Measurements from ENCODE around the gene SHROOM1.
A peak's percentile ranks its signal among the peaks of the same experiment; 100 is the strongest.
"Not testable (repeated sequence)": the region's sequence is repeated elsewhere in the genome, so short reads cannot be mapped to it uniquely, and the experiment has no call there.

The SHROOM1 gene, protein sequence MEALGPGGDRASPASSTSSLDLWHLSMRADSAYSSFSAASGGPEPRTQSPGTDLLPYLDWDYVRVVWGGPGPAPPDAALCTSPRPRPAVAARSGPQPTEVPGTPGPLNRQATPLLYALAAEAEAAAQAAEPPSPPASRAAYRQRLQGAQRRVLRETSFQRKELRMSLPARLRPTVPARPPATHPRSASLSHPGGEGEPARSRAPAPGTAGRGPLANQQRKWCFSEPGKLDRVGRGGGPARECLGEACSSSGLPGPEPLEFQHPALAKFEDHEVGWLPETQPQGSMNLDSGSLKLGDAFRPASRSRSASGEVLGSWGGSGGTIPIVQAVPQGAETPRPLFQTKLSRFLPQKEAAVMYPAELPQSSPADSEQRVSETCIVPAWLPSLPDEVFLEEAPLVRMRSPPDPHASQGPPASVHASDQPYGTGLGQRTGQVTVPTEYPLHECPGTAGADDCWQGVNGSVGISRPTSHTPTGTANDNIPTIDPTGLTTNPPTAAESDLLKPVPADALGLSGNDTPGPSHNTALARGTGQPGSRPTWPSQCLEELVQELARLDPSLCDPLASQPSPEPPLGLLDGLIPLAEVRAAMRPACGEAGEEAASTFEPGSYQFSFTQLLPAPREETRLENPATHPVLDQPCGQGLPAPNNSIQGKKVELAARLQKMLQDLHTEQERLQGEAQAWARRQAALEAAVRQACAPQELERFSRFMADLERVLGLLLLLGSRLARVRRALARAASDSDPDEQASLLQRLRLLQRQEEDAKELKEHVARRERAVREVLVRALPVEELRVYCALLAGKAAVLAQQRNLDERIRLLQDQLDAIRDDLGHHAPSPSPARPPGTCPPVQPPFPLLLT

DNA sequence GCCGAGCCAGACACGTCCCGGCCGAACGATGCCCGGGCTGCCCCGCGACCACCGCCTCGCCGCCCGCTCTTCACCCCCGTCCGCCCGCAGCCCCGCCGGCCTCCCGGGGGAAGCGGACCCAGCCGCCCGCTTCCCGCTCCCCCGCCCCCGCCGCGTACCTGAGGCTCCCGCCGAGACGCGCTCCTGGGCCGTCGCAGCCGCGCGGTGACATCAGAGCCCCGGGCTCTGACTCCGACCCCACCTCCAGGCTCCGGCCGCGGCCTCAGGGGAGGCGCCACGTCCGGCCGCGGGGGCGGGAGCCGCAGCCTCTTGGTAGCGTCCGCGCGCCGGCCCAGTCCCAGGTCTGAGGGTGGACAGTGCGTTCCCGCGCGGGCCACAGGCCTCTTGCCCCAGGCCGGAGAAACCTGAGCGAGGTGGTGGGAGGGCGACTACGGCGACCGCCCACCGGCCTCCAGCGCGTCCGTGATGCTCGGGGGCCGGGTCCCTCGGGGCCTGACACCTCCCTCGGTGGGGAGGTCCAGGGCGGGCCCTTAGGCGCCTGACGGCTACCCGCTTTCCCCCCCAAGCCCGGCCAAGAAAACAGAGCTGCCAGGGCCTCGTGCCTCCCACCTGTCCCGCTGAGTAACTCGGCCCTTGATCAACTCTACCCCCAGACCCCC is at the start of gene SHROOM1:
SHROOM1 (minus strand) TSS at position 212 of the 659 bp plus-strand sequence. CDS start 4,507 bp downstream, outside the sequence.
- no peak for DNase-seq (ENCODE audit: low read depth in 2 of 3, low spot score in 2 of 3)

DNA sequence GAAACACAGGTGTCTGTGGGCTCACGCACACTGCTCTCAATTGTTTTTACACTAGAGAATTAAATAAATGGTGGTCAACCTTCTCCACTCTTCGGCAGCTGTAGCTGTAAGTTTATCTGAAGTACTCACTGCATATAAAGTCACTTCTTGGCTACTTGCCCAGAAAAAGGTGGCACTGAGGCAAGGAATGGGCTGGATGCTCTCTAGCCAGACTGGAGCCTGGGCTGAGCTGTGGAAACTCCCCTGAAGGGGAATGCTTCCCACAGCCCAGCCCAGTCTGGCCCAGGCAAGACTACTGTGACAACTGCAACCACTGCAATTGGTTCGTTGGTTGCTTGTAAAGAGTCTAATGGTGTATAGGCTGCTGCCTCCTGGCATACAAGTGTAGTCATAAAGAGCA is 47.5 kb upstream of the SHROOM1 start:
- DNase-seq (ENCODE audit: low read depth in 2 of 3, low spot score in 2 of 3) = no peak

DNA sequence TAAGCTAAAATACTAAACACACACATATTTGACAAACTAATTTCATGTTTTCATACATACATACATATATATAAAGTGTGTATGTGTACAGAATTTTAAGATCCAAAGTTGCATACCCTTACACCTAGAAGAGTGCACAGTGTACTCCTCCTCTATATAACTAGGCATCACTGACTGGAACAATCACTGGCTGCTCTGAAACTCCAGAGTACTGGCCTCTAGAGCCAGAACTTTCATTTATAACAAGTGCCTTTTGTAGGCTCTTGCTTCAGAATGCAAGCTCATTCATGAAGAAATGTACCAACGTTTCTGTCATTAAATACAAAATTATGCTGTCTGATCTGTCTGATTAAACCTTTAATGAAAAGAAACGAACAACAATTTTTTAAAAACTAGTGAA is 47.0 kb upstream of the SHROOM1 start:
- no peak for DNase-seq (ENCODE audit: low read depth in 2 of 3, low spot score in 2 of 3)

DNA sequence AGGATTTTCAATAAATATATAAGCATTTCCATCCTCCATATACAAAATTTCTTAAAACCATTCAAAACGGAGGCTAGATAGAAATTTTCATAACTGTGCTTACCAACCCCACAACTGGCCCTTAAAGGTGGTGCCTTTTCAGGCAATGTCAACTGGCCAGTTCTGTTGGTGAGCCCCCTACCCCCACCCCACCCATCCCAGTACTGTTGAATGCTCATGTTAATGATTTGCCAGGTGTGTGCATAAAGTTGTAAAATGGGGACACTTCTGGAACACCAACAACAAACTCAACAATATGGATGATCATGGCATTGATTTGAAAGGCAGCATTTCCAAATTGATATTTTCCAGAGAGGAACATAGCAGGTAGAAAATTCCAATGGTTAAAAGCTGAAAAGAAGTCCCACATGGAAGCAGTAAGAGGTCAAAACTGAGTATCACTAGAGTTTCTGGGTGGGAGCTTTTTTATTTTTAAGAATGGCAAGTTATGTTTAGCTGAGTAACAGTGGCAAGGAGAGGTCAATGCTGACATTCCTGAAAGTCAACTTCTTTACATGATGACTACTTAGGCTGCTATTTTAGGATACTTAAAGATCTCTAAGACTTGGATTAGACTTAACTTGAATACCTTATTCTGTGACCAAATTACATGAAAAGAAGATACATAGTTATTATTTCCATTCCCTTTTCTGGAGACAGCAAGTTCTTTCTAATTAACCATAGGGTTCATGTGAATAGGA is 45.7 kb upstream of the SHROOM1 start:
- no peak for DNase-seq (ENCODE audit: low read depth in 2 of 3, low spot score in 2 of 3)

DNA sequence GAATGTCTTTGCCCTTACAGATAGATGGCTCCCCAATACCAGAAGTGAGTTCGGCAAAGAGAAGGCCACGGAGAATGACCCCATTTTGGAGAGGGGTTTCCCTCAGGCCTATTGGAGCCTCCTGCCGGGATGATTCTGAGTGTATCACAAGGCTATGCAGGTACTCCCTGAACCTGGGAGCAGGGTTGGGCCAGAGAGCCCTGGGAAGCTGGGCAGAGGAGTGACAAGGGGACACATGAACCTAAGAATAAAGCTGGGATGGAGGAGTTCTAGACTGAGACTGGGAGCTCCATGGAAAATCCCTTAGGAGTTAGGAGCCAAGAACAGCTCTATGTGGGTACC is 43.5 kb upstream of the SHROOM1 start:
- DNase-seq (ENCODE audit: low read depth in 2 of 3, low spot score in 2 of 3) = no peak

DNA sequence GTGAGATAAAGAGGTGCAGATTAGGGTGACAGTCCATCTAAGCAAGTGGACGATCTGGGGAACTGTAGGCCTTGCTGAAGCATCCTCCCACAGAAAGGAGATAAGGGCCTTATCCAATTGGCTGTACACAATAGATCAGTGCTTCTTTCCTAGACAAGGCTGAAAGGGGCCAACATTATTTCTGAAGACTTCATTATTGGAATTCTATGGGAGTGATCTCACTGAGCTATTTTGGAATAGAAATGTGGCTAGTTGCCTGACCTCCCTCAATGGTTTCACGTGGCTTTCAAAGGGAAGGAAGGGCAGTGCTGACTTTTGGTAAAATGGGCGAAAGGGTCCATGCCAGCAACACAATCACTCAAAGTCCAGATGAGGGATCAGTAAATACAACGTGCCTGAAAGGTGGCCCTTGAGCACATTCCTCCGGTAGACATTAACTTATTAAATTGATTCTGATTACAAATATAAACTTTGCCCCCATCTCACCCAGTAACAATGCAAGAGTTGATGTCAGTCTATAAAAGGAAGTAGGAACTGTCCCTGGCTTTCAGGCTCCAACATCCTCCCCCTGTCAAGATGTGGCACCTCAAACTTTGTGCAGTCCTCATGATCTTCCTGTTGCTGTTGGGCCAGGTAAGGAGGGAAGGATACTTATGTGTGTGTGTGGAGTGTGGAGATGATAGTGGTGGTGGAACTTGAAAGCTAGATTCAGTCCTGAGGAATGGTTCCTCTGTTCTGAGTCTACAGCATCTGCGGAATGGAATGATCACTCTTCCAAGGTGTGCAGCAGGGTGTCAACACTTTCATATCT is 42.9 kb upstream of the SHROOM1 start, which contains the start of gene LEAP2:
LEAP2 (plus strand) TSS at position 550 of the 811 bp plus-strand sequence; CDS start at position 577, 27 bp downstream.
- DNase-seq (ENCODE audit: low read depth in 2 of 3, low spot score in 2 of 3) = no peak

DNA sequence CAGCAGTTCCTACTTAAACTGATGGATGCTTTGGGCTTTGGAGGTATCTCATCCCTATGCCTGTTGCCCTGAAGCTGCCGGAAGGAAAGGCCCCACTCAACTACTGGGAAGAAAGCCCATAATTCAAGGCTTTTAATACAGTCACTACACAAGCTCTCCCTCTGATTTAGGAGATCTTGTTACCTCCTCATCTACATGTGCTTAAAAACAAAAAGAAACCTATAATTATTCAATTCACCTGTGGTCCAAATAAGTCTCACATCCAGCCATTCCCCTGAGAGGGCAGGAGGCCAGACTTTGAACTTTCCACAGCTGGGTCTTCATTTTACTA is 42.3 kb upstream of the SHROOM1 start:
- no peak for DNase-seq (ENCODE audit: low read depth in 2 of 3, low spot score in 2 of 3)

DNA sequence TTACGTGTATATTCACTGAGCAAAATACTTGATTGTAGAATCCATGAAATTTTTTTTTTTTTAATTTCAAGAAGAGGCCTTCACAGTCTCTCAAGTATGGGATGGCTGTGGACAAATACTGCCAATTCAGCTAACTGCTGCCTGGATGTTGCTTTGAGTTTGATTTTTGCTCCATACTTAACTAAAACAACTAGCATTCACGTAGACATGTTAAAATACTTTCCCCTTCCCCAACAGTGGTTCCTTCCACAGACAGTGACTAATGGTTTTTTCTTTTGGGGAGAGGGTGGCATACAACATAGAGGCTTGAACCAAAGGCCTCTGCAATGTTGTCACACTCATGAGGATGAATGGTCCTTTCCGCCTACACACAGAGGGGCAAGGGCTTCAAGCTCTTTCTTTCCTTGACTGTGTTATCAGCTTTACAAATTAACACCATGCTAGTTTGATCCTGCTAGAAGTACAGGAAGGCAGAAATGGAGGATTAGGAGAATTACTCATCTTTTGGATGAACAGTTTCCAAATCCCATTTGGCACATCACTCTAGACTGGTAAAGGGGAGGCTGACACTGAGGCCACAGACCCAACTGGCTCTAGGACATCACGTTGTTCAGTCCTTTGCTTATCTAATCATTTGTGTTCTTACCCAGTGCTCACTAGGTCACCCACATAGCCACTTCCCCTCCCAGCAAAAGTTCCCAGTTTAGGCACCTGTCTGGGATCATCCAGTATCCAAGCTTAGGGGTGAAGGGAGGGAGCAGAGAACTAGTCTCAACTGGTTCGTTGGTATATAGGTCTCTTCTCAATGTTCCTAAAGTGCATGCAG is 41.2 kb upstream of the SHROOM1 start:
- no peak for DNase-seq (ENCODE audit: low read depth in 2 of 3, low spot score in 2 of 3)

DNA sequence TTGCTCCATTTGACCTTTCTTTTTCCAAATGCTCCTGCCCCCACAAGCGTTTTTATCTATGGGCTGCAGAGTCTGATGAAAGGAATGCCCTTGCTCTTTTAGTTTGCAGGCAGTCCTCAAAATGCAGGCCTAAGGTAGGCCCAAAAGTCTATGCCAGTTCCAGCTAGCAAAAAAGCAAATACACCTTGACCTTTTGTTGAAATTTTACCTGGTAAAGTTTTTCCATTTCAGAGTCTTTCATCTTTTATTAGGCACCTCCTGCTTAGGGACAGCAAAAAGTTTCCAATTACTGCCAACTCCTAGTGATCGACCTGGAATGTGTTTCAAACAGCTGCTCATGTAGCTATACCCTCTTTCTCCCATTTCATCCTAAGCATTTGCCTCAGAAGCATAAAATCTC is 40.4 kb upstream of the SHROOM1 start:
- no peak for DNase-seq (ENCODE audit: low read depth in 2 of 3, low spot score in 2 of 3)

DNA sequence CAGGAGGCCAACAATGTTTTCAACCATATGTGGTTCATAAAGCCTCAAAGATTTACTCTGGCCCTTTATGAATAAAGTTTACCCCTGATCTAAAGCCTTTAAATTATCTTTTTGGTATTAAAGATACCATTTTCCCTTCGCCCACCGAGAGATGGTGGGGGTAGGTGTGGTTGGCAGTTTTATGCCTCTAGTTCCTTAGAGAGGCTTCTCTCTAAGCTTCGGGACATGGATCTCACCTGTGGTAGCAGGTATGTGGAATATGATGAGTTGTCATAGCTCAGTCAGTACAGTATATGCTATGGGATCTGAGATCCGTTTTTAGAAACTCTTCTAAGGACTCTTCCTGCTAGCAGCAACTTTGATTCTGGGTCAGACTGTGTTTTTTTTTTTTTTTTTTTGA is 38.3 kb upstream of the SHROOM1 start:
- no peak for DNase-seq (ENCODE audit: low read depth in 2 of 3, low spot score in 2 of 3)

DNA sequence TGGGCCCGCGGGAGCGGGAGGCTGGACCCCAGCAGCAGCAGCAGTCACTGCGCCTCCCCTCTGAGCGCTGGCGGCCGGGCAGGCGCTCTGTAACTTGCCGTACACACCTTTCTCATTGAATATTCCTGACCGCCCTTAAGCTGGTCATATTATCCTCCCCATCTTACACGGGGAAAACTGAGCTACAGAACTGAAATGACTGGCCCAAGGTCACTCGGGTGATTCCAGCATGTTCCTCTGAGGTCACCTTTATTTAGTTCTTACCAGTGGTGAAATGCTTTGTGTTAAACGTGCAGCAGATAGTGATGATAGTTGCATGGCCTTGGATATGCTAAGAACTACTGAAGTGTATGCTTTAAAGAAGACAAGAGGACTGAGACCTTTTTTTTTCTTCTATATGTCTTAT is 36.6 kb upstream of the SHROOM1 start:
- no peak for DNase-seq (ENCODE audit: low read depth in 2 of 3, low spot score in 2 of 3)

DNA sequence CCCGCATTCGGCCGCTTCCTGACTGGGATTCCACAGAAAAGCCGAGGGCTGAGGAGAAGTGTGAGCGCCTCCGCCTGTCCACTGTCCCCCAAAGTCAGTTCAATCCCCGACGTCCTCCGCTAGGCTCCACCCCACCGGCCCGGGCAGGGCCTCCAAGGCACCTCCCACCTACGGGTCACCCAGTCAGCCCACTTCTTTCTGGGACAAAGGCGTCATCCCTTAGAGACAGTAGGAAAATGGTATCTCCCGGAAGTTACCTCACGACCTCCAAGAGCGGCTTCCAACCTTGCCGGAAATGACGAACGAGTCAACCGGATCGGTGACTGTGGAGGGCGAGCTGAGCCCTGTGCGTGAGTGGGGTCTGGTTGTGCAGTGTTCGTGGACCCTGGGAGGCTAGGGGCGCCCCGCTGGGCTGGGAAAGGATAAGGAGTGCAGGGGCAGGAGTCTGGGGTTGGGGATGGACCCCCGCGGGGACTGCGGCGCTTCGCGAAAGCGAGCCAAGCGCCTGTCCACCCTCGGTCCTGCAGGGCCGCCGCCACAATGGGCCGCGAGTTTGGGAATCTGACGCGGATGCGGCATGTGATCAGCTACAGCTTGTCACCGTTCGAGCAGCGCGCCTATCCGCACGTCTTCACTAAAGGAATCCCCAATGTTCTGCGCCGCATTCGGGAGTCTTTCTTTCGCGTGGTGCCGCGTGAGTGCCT is 36.0 kb upstream of the SHROOM1 start, which contains the start of the genes GDF9 and UQCRQ:
GDF9 (minus strand) TSS at position 128 of the 704 bp plus-strand sequence. CDS start 1,936 bp downstream, outside the sequence.
UQCRQ (plus strand) TSS at position 301 of the 704 bp plus-strand sequence; CDS start at position 541, 240 bp downstream.
- peak; percentile 69 to 83 (median 82) for DNase-seq (ENCODE audit: low read depth in 2 of 3, low spot score in 2 of 3)

DNA sequence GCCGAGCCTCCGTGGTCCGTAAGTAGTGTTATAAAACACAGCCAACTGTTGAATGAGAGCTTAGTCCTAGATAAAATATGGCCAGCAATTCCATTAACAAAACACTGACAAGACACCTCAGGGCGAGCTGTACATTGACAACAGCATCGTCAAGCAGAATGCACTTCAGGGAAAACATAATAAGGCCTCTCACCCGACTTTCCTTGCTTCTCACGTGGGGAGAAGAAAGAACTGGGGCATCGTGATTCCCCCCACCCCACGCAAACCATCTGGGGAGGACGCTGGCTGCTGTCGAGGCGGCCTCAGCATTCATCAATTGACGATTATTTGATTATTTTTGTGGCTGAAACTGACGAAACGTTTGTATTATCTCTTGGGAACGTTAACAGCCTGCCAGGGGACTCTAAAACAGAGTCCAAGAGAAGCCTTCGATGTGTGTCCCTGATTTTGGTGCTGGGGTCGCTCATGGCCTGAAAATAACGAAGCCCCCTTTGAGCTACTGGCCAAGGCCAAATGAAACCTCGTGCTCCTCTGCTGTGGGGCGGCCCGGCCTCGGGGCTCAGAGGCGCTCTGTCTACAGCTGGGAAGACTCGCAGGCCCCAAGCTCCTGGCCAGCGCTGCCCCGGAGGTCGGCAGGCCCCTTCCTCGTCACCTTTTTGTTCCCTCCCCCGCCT is 35.4 kb upstream of the SHROOM1 start:
- no peak for DNase-seq (ENCODE audit: low read depth in 2 of 3, low spot score in 2 of 3)

DNA sequence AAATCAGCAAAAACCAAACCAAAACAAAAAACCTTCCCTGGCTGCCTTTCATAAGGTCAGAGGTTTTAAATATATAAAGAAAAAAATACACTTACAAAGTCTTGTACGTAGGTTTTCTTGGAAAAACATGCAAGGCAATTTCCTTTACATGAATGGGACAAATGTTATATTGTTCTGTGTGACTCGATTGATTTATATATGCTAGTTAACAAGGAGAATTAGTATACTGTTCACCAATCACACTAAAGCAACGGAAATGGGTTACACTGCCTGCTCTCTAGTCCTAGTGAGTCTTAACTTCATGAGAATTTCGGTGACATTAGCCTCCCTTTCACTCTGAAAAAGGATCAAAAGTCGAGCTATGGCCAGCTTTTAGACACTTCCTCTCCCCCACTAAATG is 30.3 kb upstream of the SHROOM1 start:
- no peak for DNase-seq (ENCODE audit: low read depth in 2 of 3, low spot score in 2 of 3)

DNA sequence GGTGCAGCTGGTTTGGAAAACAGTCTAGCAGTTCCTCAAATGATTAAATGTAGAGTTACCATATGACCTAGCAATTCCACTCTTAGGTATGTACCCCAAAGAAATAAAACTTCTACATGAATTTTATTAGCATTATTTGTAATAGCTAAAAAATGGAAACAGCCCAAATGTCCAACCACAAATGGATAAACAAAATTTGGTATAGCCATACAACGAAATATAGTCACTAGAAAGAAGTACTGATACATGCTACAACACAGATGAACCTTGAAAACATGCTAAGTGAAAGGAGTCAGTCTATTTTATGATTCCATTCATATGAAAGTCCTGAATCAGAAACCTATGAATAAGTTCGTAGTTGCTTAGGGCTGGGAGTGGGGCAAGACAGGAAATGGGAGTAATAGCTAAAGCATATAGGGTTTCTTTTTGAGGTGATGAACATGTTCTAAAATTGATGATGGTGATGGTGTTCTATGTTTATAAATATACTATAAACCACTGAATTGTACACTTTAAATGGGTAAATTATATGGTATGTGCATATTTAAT is 29.5 kb upstream of the SHROOM1 start:
- no peak for DNase-seq (ENCODE audit: low read depth in 2 of 3, low spot score in 2 of 3)

DNA sequence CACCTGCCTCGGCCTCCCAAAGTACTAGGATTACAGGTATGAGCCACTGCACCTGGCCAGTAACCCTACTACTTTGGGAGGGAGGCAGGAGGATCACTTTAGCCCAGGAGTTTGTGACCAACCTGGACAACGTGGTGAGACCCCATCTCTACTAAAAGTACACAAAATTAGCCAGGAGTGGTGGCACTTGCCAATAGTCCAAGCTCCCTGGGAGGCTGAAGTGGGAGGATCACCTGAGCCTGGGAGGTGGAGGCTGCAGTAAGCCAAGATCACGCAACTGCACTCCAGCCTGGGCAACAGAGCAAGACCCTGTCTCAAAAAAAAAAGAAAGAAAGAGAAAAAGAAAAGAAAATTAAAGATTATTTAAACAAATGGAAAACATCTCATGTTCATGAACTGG is 25.6 kb upstream of the SHROOM1 start:
- no peak for DNase-seq (ENCODE audit: low read depth in 2 of 3, low spot score in 2 of 3)

DNA sequence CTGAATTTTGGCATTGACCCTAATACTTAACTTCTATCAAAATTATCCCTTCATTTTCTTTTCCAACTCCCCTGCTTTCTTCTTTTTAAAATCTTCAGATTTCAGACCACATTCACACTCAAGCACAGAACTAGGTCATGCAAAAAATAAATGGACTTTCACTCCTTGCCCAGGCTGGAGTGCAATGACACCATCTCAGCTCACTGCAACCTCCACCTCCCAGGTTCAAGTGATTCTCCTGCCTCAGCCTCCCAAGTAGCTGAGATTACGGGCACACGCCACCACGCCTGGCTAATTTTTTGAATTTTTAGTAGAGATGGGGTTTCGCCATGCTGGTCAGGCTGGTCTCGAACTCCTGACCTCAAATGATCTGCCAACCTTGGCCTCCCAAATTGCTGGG is 24.5 kb upstream of the SHROOM1 start:
- not testable (repeated sequence) for DNase-seq (ENCODE audit: low read depth in 2 of 3, low spot score in 2 of 3)

DNA sequence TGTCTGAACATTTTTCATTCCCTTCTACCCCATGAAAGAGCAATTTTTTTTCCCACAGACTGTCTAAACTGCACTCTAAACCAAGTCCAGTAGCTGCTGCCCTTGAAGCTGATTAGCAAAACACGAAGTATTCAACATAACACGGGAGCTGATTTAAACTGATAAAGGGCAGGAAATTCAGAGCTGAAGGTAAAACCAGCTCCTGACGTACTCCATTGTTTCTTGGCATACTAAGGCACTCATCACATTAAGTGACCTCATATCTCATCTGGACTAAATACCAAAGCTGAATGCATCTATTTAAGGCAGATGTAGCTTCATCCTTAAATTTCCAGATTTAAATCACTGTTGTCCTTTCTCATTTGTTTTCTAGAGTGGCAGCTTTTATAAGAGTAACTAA is 23.9 kb upstream of the SHROOM1 start:
- no peak for DNase-seq (ENCODE audit: low read depth in 2 of 3, low spot score in 2 of 3)

All from activated CD8-positive, alpha-beta memory T cell treated with anti-CD3 and anti-CD28 coated beads for 48 hours (primary cell).